NCI-H2227 treated with DMSO at 0.1 percent for 48 hours (cell line): ENCODE data around the gene GIMAP7.
"Not testable (repeated sequence)": the region's sequence is repeated elsewhere in the genome, so short reads cannot be mapped to it uniquely, and the experiment has no call there.

Source experiments
- DNase-seq: peaks from one replicate; lab custom pipeline; 2025; lab: John Stamatoyannopoulos, UW

Gene GIMAP7

DNA sequence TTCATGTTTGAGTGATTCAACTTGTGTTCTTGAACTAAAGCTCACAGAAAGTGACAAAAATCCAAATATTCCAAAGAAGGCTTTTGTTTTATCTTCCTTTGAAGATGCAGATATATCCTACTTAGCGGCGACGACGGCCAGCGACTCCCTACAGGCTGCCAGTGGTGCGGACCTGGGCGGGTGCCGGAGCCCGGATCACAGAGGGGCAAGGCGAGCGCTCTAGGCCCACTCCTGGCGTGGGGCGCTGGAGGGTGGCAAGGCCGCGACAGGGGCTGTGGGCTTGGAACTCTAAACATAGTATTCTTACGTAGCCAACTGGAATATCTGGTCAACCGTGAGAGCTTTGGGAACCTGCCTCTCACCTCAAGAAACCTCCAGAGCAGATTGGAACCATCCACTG is 914 bp upstream of the GIMAP7 start:
- no peak for DNase-seq

- no peak for DNase-seq
These were observed 826 bp downstream of the GIMAP7 start for GRCh38 chr7:150515248-150516147.

DNA sequence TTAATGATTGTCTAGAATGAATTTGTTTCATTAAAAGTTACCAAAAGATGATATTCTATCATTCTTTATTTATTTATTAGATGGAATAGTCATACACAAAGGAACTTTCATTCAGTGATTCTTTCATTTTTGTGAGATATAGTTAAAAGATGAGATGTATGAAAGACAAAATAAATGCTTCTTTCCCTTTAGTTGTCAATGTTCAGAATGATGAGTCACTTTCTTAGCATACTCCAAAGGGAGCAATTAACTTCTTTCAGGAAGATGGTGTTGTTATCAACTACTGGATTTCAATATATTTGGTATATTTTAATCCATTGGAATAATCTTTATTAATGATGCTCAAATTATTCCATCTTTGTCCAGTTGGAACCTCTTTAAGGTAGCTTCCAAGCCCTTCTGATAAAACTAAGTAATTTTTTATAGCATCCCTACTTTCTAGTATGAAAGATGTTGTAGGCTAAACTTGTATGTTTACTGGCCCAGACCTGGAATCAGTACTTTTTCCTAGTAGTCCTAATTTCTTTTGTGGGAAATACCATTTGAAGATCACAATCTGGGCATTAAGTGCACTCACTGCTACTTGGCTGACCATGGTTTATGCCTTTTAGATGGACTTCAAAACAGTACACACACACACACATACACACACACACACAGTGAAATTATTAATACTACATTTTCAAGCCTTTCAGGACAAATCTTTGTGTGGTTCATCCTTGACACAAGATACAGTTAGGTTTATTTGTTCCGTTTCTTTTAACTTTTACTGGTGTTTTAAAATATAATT is 2.5 kb downstream of the GIMAP7 start:
- no peak for DNase-seq

- no peak for DNase-seq
These were observed 4.6 kb downstream of the GIMAP7 start for GRCh38 chr7:150519310-150519709.

DNA sequence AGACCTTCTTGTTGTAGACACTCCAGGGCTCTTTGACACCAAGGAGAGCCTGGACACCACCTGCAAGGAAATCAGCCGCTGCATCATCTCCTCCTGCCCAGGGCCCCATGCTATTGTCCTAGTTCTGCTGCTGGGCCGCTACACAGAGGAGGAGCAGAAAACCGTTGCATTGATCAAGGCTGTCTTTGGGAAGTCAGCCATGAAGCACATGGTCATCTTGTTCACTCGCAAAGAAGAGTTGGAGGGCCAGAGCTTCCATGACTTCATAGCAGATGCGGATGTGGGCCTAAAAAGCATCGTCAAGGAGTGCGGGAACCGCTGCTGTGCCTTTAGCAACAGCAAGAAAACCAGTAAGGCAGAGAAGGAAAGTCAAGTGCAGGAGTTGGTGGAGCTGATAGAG is 5.5 kb downstream of the GIMAP7 start:
- DNase-seq, result no peak

GRCh38 chr7:150522931-150523330 is 8.3 kb downstream of the GIMAP7 start:
- DNase-seq, result not testable (repeated sequence)

DNA sequence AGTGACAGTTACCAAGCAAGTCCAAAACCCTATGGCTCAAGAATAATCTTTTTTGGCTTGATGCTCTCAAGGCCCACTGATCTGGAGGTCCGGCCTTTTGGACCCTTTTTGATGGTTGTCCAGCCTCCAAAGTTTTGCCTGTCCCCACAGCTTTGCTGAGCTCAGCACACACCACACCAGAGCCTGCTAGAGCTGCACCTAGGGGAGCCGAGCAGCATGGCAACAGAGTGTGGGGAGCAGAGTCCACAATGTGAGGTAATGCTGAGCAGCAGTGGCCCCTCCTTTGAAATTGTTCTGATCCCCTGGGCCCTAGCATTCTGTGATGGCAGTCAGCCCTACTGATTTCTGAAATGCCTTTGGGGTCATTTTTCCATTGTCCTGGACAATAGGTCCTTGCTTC is 9.3 kb downstream of the GIMAP7 start:
- DNase-seq, result no peak

DNA sequence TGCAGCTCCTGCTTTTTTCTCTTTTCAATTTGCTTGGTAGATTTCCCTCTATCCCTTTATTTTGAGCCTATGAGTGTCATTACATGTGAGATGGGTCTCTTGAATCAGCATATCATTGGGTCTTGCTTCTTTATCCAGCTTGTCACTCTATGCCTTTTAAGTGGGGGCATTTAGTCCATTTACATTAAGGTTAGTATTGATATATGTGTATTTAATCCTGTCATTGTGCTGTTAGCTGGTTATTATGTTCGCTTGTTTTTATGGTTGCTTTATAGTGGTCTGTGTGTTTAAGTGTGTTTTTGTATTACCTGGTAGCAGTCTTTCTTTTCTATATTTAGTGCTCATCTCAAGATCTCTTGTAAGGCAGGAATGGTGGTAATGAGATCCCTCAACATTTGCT is 17.0 kb downstream of the GIMAP7 start:
- no peak for DNase-seq

GRCh38 chr7:150538259-150538658 is 23.6 kb downstream of the GIMAP7 start:
- no peak for DNase-seq

DNA sequence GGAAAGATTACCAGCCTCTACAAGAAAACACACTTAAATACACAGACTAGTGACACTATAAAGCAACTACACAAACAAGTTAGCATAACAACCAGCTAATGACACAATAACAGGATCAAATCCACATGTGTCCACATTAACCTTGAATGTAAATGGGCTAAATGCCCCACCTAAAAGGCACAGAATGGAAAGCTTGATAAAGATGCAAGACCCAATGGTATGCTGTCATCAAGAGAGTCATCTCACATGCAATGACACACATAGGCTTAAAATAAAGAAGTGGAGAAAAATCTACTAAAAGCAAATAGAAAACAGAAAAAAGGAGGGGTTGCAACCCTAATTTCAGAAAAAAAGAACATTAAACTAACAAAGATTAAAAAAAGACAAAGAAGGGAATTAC is 38.5 kb downstream of the GIMAP7 start:
- DNase-seq, result no peak

DNA sequence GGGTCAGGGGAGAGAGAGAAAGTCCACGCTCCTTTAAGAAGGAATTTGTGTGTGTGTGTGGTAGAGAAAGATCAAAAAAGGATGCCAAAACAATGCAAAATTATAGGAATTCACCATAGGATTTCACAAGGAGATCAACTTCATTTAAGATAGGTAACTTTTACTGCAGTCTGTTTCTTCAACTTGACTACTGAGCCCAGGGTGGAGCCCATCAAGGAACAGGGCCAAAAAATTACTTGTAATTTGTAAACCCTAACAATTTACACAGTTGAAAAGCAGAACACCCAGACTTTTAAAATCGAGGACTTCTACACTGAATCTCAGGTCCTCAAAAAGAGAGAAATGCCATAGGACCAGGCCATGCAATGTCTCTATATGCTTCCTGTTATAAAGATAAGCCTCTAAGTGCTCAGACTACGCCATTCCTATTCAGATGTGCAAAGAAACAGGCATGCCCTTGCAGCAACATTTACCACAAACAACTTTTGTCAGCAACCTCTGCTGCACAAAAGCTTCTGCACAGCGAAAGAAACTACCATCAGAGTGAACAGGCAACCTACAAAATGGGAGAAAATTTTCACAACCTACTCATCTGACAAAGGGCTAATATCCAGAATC is 42.0 kb downstream of the GIMAP7 start:
- DNase-seq, result no peak

GRCh38 chr7:150560486-150560885 is 45.8 kb downstream of the GIMAP7 start:
- no peak for DNase-seq

- DNase-seq, result no peak
These were observed 48.2 kb downstream of the GIMAP7 start for GRCh38 chr7:150562919-150563318.

- no peak for DNase-seq
These were observed 49.3 kb downstream of the GIMAP7 start for GRCh38 chr7:150564006-150564405.

GRCh38 chr7:150564566-150564965 is 49.9 kb downstream of the GIMAP7 start:
- no peak for DNase-seq

DNA sequence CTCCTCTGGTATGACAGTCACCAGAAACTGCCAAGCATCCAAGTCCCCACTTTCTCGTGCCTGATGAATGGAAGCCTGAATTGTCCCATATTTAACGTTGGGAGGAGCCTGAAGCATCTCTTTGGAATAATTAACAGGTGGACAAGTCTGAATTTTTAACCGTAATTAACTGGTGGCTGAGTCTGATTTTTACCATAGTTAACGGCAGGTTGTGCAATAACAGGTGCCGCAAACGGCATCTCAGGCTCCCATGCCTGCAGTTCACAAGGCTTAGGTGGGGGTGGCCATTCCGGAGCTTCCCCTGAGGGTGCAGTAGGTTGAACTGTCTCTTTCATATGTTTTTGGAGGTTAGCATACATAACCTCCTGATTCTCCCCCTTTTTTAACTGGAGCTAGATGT is 50.6 kb downstream of the GIMAP7 start:
- DNase-seq, result no peak

- DNase-seq, result no peak
These were observed 51.5 kb downstream of the GIMAP7 start for GRCh38 chr7:150566123-150566522.

GRCh38 chr7:150566572-150566971 is 51.9 kb downstream of the GIMAP7 start:
- DNase-seq, result no peak

DNA sequence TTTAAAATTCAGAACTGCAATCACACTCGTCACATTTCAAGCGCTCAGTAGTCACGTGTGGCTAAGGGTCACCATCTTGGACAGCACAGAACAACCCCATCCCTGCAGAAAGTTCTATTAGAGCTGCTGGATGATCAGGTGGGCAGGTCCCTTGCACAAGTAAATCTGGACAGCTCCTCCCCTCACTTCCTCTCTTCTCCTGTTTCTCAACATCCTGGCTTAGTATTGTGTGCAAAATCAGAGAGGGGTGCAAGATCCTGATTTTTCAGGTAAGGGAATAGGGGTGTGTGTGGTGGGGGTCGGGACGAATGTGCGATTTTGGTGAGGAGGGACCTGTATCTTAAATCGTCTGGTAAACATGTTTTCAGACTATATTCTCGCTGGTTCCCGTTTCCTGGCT is 52.5 kb downstream of the GIMAP7 start, which contains the start of gene GIMAP4:
Gene GIMAP4, plus strand, starts transcription at position 222 of the 400 bp plus-strand sequence. CDS start 2,512 bp downstream, outside the sequence.
- no peak for DNase-seq

DNA sequence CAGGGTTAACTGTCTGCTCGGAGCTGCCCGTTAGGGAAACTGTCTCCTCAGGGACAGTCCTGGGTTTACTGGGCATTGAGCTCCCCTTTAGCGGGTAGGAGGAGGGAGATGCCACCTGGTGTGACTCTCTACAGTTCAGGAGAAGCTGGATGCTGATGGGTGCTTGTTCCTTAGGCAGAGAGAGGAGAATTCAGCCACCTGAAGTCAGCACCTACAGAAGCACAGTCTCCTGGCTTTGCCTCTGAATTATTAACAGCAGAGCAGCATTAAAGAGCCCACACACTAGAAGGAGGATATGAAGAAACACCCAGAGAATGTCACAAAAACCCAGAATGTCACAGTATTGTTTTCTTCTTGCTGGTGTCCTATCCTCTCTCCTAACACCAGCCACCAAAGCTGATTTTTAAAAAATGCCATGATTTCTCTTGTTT is 53.2 kb downstream of the GIMAP7 start:
- DNase-seq, result no peak

DNA sequence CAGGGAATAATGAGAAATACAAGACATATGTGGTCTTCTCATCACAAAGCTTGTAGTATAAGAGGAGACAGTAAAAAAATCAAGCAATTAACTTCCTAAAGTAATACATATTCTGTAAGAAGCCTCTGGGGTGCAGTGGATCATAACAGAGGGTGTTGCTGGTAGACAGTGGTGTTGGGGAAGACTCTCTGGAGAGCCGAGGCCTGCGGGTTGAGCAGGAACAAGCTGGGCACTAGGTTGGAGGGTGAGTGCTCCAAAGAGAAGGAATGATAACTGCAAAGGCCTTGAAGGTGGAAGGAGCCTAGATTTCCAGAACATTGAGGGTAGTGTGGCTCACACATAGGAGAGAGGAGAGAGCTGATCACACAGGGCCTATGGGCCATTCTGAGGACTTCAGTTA is 54.0 kb downstream of the GIMAP7 start:
- DNase-seq, result no peak

DNA sequence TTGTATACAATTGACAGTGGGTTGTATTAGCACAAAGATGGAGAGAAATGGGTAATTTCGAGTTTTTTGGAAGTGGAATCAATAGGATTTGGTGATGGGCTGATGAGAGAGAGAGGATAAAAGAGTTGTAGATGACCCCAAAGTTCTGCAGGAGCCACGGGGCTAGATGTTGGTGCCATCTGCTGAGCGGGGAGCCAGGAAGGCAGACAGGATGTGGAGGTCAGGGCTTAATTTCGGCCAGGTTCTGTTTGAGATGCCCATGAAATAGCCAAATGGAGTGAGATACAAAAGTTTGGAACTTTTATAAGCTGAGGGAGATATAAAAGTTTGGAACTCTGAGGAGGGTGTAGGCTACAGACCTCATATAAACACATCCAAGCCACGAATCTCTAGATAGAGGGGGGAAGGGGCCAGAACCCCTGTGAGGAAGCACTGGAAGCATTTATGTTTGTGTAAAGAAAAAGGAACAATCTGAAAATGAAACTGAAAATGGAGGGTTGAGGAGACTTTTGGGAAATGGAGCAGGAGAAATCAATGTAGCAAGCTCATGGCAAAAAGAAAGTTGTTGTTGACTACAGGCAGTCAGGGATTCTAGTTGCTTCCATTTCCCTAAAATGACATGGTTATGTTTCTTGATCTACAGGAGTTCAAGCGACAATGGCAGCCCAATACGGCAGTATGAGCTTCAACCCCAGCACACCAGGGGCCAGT is 54.7 kb downstream of the GIMAP7 start:
- DNase-seq, result no peak
